Astrocyte of the spinal cord (primary cell): ENCODE results near the gene HS3ST5.

Source experiments
- DNase-seq: peaks from one replicate; pipeline ENCODE4 v3.0.0; 2011; ENCODE audit warnings: low read depth, low spot score
- H3K4me3 ChIP-seq: 2 replicates; pipeline ENCODE4 v1.5.1; 2011; ENCODE audit warnings: low read depth, mild to moderate bottlenecking, low read length, moderate library complexity
- CTCF ChIP-seq: IDR thresholded peaks from 2 replicates; pipeline ENCODE4 v1.5.1; 2012; ENCODE audit warnings: low read depth, mild to moderate bottlenecking, low read length, inconsistent platforms
- in situ Hi-C: cut with HindIII; loops from 2 replicates; pipeline ENCODE4 v1.10.0; 2017; ENCODE audit warnings: low sequenced_read_pairs

The HS3ST5 gene

GRCh38 chr6:114375541-114376192 lies 32.8 kb upstream of the HS3ST5 start:
- in situ Hi-C loops: no loop called here
- no peak for DNase-seq
- no peak overlapping the region for H3K4me3 ChIP-seq
- TF ChIP-seq CTCF: no peak

GRCh38 chr6:114367315-114367961 lies 24.6 kb upstream of the HS3ST5 start:
- in situ Hi-C loops: no loop called here
- no peak overlapping the region for H3K4me3 ChIP-seq
- no peak for TF ChIP-seq CTCF
- no peak for DNase-seq

- in situ Hi-C loops: no loop called here
- TF ChIP-seq CTCF: no peak
- no peak overlapping the region for H3K4me3 ChIP-seq
- no peak for DNase-seq
Observed at GRCh38 chr6:114366899-114367298, 24.1 kb upstream of the HS3ST5 start.

GRCh38 chr6:114364301-114364700 lies 21.5 kb upstream of the HS3ST5 start:
- in situ Hi-C loops: no loop called here
- H3K4me3 ChIP-seq: no peak overlapping the region
- DNase-seq: peak; percentile 56
- TF ChIP-seq CTCF: no peak

GRCh38 chr6:114362957-114363356 lies 20.1 kb upstream of the HS3ST5 start:
- TF ChIP-seq CTCF: no peak
- no peak for DNase-seq
- H3K4me3 ChIP-seq: no peak overlapping the region
- in situ Hi-C loops: no loop called here

- no peak for TF ChIP-seq CTCF
- DNase-seq: no peak
- in situ Hi-C loops: no loop called here
- no peak overlapping the region for H3K4me3 ChIP-seq
Observed at GRCh38 chr6:114362396-114362795, 19.6 kb upstream of the HS3ST5 start.
